Measurements from ENCODE around the gene TNFSF13.
"Not testable (repeated sequence)": the region's sequence is repeated elsewhere in the genome, so short reads cannot be mapped to it uniquely, and the experiment has no call there.

TNFSF13 gene

DNA sequence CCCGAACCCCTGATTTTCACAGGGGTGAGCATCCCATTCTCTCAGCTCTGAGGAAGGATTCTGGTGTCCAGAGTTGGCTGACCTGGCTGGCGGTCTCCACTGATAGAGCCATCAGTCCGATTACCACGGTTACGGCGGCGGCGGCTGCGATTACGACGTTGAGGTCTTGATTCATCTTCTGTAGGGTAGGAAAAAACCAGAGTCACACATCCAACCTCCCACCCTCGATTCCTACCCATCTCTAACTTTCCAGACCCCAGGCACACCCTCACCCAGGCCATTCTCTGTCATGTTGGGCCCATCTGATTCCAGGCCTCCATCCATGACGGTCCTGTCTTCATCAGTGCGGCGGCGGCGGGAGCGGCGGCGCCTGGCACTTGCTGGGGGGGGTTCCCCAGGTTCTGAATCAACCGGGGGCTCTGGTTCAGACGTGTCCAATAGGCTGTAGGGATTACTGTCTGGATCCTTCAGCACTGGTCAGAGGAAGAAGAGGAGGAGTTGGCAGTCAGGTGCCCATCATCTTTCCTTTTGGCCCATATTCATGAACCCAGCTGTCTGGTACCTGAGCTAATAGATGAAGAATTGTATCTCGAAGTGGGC, 34.0 kb downstream of the TNFSF13 start:
- DNase-seq = no peak

- DNase-seq = no peak
Measured at GRCh38 chr17:7593296-7593695, 34.7 kb downstream of the TNFSF13 start.

GRCh38 chr17:7597561-7597960, 39.0 kb downstream of the TNFSF13 start:
- DNase-seq = not testable (repeated sequence)

GRCh38 chr17:7606280-7606679, 47.7 kb downstream of the TNFSF13 start:
- no peak for DNase-seq

- no peak for DNase-seq
Measured at GRCh38 chr17:7610641-7611040, 52.1 kb downstream of the TNFSF13 start.

All from suppressor macrophage treated with lipopolysaccharide for 4 hours (primary cell).